ENCODE results near the gene AQP7. TPM values are rescaled to one million over a fixed set of nuclear protein-coding genes. Genes with fewer than 3 reads are reported as not detected.
A peak's percentile ranks its signal among the peaks of the same experiment; 100 is the strongest.

Gene AQP7
- total RNA-seq, 1 experiment from 2014 or later = 2.2 TPM

DNA sequence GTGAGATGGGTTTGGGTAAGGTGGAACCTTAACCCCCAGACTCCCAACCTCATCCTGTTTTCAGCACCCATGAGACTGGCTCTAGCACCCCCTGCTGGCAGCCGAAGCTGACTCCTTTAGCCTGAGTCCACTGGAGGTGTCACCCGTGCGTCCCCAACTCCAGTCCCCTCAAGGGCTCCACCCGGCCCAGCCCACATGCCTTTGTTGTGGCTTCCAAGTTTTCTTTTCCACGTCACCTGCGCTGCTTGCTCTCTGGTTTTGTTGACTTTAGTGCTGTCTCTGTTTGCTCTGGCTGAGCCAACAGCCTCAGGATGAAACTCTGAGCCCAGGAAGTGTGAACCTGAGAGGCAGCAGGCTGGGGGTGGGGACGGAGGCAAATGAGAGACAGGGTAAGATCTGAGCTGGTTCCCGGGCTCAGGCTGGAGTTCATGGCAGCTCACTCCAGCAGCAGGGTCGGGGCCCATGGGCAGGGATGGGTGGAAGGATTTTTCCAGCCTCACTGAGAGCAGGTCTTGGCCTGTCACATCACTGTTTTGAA lies 13.2 kb upstream of the AQP7 start:
- Histone ChIP-seq H3K9me3 (no peaks in the 10 kb centered on the region), H3K4me1 (peaks cover 44% of the 10 kb centered on the region), H3K36me3 (ENCODE audit: control insufficient read depth, insufficient read depth, low read length) (no peaks in the 10 kb centered on the region; the same call in 1 of the 2 replicates), H3K27me3 (replicated peaks; ENCODE audit: control insufficient read depth, insufficient read depth, low read length) (no peaks in the 10 kb centered on the region), H3K4me3 (ENCODE audit: low read depth, low read length) (no peak overlapping the region)
- ChIA-PET POLR2A (interaction anchor here (0.6 to 1.3 kb wide), 4 partner anchors 11 to 248 kb away, joined by 3 to 9 read pairs (median 4); partner anchors contain the start of genes AQP3, B4GALT1 and NOL6), CTCF (interaction anchor here (0.5 to 3.7 kb wide), 18 partner anchors 11 to 1025 kb away, joined by 3 to 32 read pairs (median 4); partner anchors contain the start of genes ANKRD18B, AQP3 and NOL6)
- peak overlapping the region; percentile 89 for H3K27ac Mint-ChIP-seq (ENCODE audit: unreplicated experiment)
- no peaks in the 10 kb centered on the region for H3K27me3 Mint-ChIP-seq (ENCODE audit: insufficient read depth, unreplicated experiment)
- no TSS peak for BruUV-seq (replicated peaks)
- TF ChIP-seq, protein P1, sequence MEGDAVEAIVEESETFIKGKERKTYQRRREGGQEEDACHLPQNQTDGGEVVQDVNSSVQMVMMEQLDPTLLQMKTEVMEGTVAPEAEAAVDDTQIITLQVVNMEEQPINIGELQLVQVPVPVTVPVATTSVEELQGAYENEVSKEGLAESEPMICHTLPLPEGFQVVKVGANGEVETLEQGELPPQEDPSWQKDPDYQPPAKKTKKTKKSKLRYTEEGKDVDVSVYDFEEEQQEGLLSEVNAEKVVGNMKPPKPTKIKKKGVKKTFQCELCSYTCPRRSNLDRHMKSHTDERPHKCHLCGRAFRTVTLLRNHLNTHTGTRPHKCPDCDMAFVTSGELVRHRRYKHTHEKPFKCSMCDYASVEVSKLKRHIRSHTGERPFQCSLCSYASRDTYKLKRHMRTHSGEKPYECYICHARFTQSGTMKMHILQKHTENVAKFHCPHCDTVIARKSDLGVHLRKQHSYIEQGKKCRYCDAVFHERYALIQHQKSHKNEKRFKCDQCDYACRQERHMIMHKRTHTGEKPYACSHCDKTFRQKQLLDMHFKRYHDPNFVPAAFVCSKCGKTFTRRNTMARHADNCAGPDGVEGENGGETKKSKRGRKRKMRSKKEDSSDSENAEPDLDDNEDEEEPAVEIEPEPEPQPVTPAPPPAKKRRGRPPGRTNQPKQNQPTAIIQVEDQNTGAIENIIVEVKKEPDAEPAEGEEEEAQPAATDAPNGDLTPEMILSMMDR (IDR thresholded peaks at IDR 0.05; ENCODE audit: insufficient read depth in 1 of 2, low read depth in 1 of 2, low read length in 1 of 2, severe bottlenecking in 1 of 2, unreplicated experiment in 1 of 2) = peak; percentile 75 to 91
- H3K36me3 Mint-ChIP-seq (ENCODE audit: insufficient read depth, unreplicated experiment) = peaks cover 5% of the 10 kb centered on the region
- H3K9me3 Mint-ChIP-seq (ENCODE audit: unreplicated experiment) = no peaks in the 10 kb centered on the region
- DNase-seq = peak; percentile 96 to 98
- H3K4me1 Mint-ChIP-seq (ENCODE audit: low read depth, unreplicated experiment) = peaks cover 51% of the 10 kb centered on the region
- intact Hi-C loops (cut with micrococcal nuclease; ENCODE audit: unreplicated experiment) = loop anchor here (1.0 to 2.0 kb wide), 6 partner anchors 12 to 186 kb away; no protein-coding TSS in a partner anchor
- peak overlapping the region; percentile 45 for H3K4me3 Mint-ChIP-seq (ENCODE audit: unreplicated experiment)

DNA sequence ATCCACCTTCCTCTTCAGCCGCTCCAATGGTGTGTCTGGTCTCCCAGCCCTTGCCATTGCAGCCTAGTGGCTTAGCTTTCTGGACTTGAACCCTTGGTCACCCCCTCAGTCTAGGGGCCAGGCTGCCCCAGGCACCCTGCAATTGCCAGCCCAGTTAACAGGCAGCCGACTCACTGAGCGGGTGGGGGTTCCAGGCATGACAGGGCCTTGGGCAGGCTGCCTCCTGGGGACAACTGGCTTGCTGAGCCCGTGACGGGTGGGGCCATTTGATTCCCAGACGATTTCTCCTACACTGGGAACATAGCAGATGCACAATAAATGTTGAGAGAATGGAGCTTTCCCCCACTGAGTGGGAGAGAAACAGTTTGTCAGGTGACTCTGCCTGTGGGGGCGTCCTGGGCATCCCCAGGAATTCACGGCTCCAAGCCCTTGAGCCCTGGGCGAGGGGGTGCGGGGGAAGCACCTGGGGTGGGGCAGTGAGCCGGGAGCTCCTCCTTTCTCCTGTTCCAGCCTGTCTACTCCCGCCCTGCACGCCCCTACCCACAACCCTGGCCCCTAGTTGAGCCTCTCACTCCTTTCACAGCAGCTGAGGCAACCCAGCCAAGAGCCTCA lies 12.6 kb upstream of the AQP7 start:
- Mint-ChIP-seq H3K27me3 (ENCODE audit: insufficient read depth, unreplicated experiment) (no peaks in the 10 kb centered on the region), H3K9me3 (ENCODE audit: unreplicated experiment) (no peaks in the 10 kb centered on the region), H3K27ac (ENCODE audit: unreplicated experiment) (peak overlapping the region; percentile 89), H3K36me3 (ENCODE audit: insufficient read depth, unreplicated experiment) (peaks cover 5% of the 10 kb centered on the region), H3K4me1 (ENCODE audit: low read depth, unreplicated experiment) (peaks cover 47% of the 10 kb centered on the region), H3K4me3 (ENCODE audit: unreplicated experiment) (peak overlapping the region; percentile 45)
- ChIA-PET CTCF (interaction anchor here (1.0 to 3.7 kb wide), 11 partner anchors 11 to 92 kb away, joined by 3 to 32 read pairs (median 18); partner anchors contain the start of genes AQP3 and NOL6), POLR2A (interaction anchor here (1.0 to 1.3 kb wide), 3 partner anchors 10 to 59 kb away, joined by 3 to 9 read pairs (median 4); partner anchors contain the start of genes AQP3 and NOL6)
- DNase-seq = no peak
- TF ChIP-seq, protein P1 (IDR thresholded peaks at IDR 0.05; ENCODE audit: insufficient read depth in 1 of 2, low read depth in 1 of 2, low read length in 1 of 2, severe bottlenecking in 1 of 2, unreplicated experiment in 1 of 2) = no peak
- H3K27me3 ChIP-seq (replicated peaks; ENCODE audit: control insufficient read depth, insufficient read depth, low read length) = no peaks in the 10 kb centered on the region
- no peaks in the 10 kb centered on the region; the same call in 1 of the 2 replicates for H3K36me3 ChIP-seq (ENCODE audit: control insufficient read depth, insufficient read depth, low read length)
- no peak overlapping the region for H3K4me3 ChIP-seq (ENCODE audit: low read depth, low read length)
- no peaks in the 10 kb centered on the region for H3K9me3 ChIP-seq
- intact Hi-C loops (cut with micrococcal nuclease; ENCODE audit: unreplicated experiment) = loop anchor here (1.0 to 2.0 kb wide), 6 partner anchors 12 to 186 kb away; no protein-coding TSS in a partner anchor
- no TSS peak for BruUV-seq (replicated peaks)
- peaks cover 44% of the 10 kb centered on the region for H3K4me1 ChIP-seq

DNA sequence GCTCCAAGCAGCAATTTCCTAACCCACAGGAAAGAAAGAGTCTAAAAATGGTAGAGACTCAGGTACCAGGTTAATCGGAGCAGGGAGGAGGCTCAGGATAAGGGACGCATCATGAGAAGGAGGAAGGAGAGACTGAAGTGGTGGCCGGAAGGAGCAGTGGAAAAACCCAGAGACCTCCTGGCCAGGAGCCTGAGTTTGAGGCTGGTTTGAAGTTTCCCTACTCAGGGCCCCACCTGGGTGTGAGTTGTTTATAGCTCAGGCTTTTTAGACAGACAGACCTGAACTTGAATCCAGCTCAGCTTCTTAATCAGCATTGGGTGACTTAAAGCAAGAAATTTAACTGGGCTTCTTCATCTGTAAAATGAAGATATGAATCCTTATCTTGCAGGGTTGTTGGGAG lies 11.9 kb upstream of the AQP7 start:
- H3K4me3 ChIP-seq (ENCODE audit: low read depth, low read length) = no peak overlapping the region
- no peaks in the 10 kb centered on the region for H3K27me3 Mint-ChIP-seq (ENCODE audit: insufficient read depth, unreplicated experiment)
- H3K4me1 Mint-ChIP-seq (ENCODE audit: low read depth, unreplicated experiment) = peaks cover 42% of the 10 kb centered on the region
- TF ChIP-seq, protein P1 (IDR thresholded peaks at IDR 0.05; ENCODE audit: insufficient read depth in 1 of 2, low read depth in 1 of 2, low read length in 1 of 2, severe bottlenecking in 1 of 2, unreplicated experiment in 1 of 2) = no peak
- no peaks in the 10 kb centered on the region for H3K27me3 ChIP-seq (replicated peaks; ENCODE audit: control insufficient read depth, insufficient read depth, low read length)
- intact Hi-C loops (cut with micrococcal nuclease; ENCODE audit: unreplicated experiment) = loop anchor here (2.0 kb wide), 3 partner anchors 23 to 53 kb away; no protein-coding TSS in a partner anchor
- H3K9me3 ChIP-seq = no peaks in the 10 kb centered on the region
- peak overlapping the region; percentile 6 for H3K27ac Mint-ChIP-seq (ENCODE audit: unreplicated experiment)
- H3K36me3 Mint-ChIP-seq (ENCODE audit: insufficient read depth, unreplicated experiment) = peaks cover 5% of the 10 kb centered on the region
- ChIA-PET POLR2A (no interaction called here), CTCF (interaction anchor here (1.0 to 3.7 kb wide), 7 partner anchors 10 to 92 kb away, joined by 3 to 32 read pairs (median 18); partner anchors contain the start of genes AQP3 and NOL6)
- H3K4me1 ChIP-seq = peaks cover 44% of the 10 kb centered on the region
- no peaks in the 10 kb centered on the region for H3K9me3 Mint-ChIP-seq (ENCODE audit: unreplicated experiment)
- DNase-seq = no peak
- H3K4me3 Mint-ChIP-seq (ENCODE audit: unreplicated experiment) = no peak overlapping the region
- BruUV-seq (replicated peaks) = no TSS peak
- no peaks in the 10 kb centered on the region; the same call in 1 of the 2 replicates for H3K36me3 ChIP-seq (ENCODE audit: control insufficient read depth, insufficient read depth, low read length)
